HG02973 (cell line): Measurements from ENCODE around the gene HSD17B13.
"Not testable (repeated sequence)": the region's sequence is repeated elsewhere in the genome, so short reads cannot be mapped to it uniquely, and the experiment has no call there.

ENCODE experiments used
- ATAC-seq: cut with Tn5 transposase; IDR thresholded peaks from one replicate; pipeline ENCODE4 v1.9.1; 2021; ENCODE audit warnings: moderate library complexity; ENCODE audit not compliant: unreplicated experiment

HSD17B13 gene

DNA sequence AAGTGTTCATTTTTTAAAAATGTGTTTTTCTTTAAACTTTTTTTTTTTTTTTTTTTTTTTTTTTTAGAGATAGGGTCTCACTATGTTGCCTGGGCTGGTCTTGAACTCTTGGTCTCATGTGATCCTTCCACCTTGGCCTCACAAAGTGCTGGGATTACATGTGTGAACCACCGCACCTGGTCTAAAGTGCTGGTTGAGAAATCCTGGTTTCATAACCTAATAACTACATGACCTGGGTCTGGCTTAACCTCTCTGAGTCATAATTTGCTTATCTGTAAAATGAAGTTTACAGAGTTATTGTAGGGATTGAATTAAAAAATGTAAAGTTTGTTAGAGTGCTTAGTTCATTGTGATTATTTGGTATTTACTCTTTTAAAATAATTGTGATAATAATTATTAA is 5.2 kb downstream of the HSD17B13 start:
- ATAC-seq, result no peak

DNA sequence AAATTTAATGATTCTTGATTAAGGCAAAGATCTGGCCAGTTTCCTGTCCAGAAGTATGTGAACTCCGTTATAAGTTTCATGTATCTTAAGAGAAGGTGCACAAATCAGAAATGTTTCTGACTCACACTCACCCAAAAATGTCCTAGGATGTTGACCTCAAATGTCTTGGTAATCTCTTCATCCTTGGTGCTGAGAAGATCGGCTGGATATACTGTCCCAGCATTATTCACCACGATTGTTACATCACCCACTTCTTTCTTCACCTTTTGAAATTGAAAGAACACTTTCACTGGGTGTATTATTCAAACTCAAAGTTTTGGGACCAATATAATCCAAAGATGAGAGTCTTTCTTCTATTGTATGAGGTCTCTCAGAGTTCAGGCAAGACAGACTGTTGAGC is 5.7 kb downstream of the HSD17B13 start:
- no peak for ATAC-seq

DNA sequence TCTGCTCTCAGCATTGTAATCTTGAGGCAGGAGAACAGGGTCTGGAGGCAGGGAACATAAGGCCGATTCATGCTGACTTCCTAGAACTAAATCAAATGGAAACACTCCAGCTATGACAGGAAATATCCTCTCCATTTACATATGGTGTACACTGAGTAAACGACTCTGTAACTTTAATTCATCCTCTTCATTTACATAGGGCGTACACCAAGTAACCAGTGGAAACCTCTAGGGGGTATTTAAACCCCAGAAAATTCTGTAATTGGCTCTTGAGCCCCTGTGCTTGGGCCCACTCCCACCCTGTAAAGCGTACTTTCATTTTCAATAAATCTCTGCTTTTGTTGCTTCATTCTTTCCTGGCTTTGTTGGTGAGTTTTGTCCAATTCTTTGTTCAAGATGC is 7.7 kb downstream of the HSD17B13 start:
- ATAC-seq, result not testable (repeated sequence)

DNA sequence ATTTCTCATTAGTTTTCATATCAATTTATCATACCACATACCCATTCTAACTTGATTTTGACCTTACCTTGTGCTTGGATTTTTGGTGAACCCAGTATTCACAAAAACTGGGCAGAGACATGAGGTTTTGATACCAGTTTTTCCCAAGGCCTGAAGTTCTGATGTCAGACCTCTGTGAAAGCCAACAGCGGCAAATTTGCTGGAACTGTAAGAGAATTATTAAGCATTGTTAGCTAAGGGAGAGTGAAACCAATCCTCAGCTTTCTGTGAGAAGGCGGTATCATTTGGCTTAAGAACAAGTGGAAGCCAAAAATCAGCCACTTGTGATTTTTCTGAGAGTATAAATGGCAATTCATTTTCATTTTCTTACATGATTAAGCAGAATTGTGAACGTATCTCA is 8.9 kb downstream of the HSD17B13 start:
- no peak for ATAC-seq

DNA sequence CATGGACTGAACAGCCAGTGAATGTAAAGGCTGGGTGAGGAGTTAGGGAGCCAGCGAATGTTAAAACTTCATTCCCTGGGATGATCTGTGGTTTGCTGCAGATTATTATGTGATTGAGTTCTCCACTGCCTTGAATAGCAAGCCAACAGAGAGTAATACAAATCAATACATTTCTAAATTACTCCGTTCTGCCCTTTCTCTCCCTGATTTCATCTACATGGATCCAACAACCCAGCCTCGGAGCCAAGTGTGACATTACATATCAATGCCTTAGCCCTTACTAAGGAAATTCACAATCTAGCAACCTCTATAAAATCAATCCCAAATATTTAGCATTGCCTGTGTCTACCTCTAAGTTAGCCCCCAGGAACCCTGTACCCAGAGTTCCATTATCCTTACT is 11.0 kb downstream of the HSD17B13 start:
- no peak for ATAC-seq

DNA sequence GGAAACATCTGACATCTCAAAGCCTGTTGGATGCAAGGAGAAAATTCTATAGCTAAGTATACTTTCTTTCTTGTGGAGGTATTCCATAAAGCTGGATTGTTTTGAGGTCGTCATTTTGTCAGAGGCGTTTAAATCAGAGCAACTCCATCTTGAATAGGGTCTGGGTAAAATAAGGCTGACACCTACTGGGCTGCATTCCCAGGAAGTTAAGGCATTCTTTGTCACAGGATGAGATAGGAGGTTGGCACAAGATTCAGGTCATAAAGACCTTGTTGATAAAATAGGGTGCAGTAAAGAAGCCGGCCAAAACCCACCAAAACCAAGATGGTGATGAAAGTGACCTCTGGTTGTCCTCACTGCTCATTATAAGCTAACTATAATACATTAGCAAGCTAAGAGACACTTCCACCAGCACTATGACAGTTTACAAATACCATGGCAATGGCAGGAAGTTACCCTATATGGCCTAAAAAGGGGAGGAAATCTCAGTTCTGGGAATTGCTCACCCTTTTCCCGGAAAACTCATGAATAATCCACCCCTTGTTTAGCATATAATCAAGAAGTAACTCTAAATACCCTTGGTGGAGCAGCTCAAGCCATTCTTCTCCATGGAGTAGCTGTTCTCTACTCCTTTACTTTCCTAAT is 11.9 kb downstream of the HSD17B13 start:
- ATAC-seq, result no peak

DNA sequence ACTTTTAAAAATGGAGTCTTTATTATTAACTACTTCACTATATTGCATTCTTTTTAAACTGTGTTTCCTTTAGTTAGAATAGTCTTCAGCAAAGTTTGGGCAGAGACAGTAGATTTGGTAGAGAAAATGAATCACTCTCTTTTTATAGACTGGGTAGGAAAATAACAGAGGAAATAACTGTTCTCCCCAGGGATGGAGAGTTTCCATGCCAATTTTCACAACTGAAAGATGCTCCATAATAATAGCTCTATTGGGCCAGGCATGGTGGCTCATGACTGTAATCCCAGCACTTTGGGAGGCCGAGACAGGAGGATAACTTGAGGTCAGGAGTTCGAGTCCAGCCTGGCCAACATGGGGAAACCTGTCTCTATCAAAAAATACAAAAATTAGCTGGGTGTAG is 13.1 kb downstream of the HSD17B13 start:
- no peak for ATAC-seq

DNA sequence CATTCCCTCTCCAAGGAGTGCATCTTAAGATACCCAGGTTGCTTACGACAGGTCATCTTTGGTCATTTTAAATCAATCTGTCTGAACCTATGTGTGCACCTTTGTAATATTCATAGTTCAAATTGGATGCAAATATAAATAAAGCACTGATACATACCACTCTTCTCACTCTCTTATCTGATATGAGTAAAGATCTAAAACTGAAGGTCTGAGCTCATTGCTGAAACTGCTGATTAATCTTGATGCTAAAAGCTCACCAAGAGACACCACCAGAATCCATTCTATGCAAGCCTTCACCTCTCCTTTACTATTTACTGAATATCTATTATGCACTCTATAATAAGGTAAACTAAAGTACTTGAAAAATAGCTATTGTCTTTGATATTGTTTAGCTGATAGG is 16.6 kb downstream of the HSD17B13 start:
- ATAC-seq, result no peak

DNA sequence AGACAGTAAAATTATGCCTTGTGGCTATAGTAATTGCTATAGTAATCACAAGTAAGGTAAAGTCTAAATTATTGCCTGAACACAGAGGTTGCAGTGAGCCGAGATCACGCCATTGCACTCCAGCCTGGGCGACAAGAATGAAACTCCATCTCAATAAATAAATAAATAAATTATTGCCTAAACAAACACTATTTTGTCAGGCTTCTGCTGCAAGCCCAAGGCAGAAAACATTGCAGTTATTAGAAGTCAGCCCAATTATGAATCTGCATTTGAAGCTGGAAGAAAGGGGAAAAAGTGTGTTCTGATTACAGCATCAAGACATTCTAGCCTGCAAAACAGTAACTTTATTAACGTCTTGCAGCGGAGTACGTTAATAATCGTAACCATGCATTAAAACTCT is 17.1 kb downstream of the HSD17B13 start:
- ATAC-seq, result no peak

DNA sequence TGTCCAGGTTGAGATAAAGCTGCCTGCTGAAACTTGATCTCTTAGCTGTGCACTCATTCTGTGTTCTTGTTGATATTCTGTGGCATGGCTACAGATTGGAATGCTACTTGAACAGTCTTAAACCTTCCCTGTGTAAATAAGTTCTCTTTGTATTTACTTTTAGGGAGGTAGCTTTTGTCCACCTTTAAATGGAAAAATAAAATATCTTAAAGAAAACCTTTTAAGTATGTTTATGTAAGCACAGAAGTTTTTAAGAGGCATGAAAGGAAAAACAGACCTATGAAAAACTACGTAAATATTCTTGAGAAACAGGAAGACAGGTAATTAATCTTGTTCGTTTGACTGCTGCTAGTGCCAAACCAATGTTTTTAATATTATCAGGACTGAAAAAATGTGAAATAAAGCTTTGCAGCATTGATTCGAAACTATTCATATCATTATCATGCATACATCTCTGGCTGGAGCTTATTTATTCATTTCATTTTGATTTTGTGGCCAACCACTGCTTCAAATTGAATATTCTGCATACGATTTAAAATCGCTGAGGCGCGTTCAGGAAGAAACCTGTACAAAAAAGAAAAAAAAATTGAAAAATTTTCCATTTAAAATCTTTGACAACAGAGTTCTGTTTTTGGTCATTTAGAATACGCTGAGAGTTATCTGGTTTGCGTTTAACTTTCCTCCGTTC is 17.8 kb downstream of the HSD17B13 start:
- no peak for ATAC-seq

DNA sequence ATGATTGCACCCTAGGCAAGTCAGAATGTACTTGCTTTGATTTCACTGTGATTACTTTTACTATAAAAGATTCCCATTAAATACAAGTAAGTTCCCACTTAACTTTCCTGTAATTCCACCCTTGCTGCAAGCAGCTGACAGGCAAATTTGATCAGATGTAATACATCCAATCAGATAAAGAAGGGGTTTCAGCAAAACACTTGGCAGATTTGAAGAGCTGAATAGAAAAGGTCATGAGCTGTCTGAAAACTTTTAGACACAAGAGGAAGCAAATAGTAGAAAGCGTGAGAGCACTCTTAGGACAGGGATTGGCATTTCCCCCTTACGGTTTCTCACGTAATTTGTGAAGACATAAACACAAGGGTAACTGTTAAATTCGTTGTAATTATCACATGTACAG is 22.8 kb downstream of the HSD17B13 start:
- ATAC-seq, result no peak

DNA sequence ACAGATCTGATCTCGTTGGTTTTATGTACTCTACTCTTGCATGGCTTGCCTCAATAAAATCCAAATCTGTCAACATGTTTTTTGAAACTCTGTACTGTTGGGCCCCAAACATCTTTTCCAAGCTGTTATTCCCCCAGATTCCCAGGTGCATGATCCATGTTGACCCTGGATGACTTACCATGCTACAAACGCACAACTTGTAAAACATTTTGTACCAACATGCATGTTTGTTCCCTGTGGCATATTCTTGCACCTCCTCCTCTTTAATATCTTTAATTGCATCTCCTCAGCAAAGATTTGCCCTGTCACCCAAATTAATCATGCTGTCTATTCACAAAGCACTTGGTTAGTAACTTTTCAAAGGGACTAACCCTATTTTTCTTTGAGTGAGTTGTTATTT is 24.3 kb downstream of the HSD17B13 start:
- no peak for ATAC-seq

DNA sequence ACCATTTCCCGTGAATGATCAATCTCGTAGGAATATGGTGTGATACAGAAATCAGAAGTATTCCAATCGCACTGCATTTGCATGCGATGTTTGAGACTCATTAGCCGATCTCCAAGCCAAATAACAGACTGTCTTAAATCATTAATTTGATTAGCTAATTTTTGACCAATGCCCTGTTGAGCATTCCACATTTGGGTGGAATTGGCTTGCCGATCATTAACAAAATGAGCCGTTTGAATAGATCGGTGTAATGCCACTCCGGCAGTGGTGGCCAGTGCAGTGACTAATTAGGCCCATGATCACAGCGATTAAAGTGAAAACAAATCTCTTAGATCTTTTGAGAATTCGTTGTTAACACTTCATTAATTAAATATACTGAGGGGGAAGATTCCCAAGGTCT is 27.8 kb downstream of the HSD17B13 start:
- not testable (repeated sequence) for ATAC-seq

DNA sequence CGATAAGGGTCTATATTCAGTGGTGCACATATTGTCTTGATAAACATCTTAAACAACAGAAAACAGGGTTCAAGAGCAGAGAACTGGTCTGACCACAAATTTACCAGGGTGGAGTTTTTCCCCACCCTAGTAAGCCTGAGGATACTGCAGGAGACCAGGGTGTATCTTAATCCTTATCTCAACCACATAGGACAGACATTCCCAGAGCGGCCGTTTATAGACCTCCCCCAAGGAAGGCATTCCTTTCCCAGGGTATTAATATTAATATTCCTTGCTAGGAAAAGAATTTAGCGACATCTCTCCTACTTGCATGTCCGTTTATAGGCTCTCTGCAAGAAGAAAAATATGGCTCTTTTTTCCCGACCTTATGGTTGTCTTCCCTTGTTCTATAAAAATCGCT is 28.8 kb downstream of the HSD17B13 start:
- not testable (repeated sequence) for ATAC-seq

DNA sequence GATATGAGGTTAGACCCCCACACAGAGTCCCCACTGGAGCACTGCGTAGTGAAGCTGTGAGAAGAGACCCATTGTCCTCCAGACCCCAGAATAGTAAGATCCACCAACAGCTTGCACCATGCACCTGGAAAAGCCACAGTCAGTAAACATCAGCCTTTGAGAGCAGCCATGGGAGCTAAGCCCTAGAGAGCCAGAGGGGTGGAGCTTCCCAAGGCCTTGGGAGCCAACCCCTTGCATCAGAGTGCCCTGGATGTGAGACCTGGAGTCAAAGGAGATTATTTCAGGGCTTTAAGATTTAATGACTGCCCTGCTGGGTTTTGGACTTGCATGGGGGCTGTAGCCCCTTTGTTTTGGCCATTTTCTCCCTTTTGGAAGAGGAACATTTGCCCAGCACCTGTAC is 35.7 kb downstream of the HSD17B13 start:
- no peak for ATAC-seq

DNA sequence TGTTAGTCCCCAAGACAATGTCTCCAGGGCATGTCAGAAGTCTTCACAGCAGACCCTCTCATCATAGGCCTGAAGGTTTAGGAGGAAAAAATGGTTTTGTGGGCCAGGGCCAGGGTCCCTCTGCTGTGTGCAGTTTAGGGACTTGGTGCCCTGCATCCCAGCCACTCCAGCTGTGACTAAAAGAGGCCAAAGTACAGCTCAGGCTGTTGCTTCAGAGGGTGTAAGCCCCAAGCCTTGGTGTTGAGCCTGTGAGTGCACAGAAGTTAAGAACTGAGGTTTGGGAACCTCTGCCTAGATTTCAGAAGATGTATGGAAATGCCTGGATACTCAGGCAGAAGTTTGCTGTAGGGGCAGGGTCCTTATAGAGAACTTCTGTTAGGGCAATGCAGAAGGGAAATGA is 38.4 kb downstream of the HSD17B13 start:
- not testable (repeated sequence) for ATAC-seq

DNA sequence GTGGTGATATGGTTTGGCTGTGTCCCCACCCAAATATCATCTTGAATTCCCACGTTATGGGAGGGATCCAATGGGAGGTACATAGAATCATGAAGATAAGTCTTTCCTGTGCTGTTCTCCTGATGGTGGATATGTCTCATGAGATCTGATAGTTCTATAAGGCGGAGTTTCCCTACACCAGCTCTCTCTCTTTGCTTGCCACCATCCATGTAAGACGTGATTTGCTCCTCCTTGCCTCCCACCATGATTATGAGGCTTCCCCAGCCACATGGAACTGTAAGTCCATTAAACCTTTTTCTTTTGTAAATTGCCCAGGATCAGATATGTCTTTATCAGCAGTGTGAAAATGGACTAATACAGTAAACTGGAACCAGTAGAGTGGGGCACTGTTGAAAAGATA is 39.5 kb downstream of the HSD17B13 start:
- ATAC-seq, result no peak

DNA sequence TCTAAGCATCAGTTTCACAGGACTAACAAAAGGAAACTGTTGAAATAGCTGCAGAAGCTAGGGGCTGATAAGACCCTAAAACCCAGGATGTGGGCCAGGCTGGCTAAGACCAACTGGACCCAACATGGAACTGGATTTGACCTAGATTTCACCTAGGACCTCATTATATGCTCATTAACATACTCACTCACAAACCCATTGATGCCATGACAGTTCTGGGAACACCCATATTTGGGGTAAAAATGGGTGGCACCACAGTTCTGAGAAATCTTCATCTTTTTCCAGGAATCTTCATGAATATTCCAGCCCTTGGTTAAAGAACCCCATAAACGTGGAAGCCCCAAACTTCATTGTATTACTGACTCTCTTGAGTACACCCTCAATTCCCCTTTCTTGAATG is 41.1 kb downstream of the HSD17B13 start:
- ATAC-seq, result no peak

DNA sequence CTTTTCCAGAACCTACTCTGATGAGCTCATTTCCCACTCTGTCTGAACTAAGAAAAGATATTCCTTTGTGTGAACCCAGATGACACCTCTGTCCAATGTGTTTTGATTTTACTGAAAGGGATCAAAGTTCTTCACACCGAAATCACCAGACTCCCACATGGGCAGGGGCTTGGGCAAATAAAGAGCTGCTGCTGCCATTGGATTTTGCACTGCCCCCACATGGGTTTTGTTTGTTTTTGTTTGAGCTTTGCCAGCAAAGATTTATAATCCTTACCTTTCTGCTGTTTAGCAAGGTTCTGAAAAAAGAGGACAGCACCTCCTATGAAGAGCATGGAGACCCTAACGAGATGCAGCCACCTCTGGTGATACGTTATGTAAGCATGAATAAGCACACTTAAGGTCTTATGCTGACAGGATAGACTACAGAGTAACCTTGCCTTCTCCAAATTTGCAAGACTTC is 44.3 kb downstream of the HSD17B13 start:
- no peak for ATAC-seq

DNA sequence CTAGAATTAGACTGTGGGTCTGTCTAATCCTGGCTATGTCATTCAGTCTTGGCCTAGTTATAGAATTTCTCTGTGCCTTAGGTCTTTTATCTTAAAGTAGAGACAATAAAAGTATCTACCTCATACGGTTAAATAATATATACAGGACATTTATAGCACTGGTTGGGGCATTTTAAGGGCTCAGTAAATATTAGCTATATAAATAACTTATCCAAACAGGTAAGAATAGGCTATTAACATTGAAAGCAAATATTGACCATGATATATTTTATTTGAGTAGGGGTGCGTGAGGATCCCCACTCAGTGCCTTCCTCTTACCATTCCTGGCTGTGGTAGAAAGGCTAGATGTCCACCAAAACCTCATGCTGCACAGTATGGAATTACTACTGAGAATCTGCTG is 47.4 kb downstream of the HSD17B13 start:
- no peak for ATAC-seq

DNA sequence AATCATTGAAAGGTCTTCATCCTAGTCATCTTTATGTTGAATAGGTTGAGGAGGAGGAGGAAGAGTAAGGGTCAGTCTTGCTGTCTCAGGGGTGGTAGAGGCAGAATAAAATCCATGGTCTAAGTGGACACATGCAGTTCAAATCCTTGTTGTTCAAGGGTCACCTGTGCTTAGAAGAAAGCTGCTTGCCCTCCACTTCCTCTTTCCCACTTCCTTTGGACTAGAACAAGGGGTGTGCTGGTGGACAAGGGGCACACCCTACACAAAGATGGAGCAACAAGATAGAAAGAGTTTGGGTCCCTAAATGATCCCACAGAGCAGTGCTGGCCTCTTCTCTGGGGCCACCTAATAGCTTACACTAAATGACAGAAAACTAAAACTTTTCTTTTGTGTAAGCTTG is 47.9 kb downstream of the HSD17B13 start:
- ATAC-seq, result no peak

DNA sequence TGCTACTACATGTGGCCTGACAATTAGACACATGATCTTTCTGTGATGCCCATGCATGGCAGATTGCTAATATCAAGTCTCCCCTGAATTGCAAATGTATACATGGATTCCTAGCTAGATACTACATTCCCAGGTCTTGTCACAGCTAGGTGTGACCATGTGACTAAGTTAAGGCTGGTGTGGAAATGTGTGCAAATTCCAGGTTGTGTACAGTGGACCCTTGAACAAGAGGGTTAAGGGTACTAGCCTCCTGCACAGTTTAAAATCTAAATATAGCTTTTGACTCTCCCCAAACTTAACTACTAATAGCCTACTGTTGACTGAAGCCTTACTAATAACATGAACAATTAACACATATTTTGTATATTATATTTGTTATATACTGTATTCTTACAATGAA is 48.4 kb downstream of the HSD17B13 start:
- no peak for ATAC-seq

DNA sequence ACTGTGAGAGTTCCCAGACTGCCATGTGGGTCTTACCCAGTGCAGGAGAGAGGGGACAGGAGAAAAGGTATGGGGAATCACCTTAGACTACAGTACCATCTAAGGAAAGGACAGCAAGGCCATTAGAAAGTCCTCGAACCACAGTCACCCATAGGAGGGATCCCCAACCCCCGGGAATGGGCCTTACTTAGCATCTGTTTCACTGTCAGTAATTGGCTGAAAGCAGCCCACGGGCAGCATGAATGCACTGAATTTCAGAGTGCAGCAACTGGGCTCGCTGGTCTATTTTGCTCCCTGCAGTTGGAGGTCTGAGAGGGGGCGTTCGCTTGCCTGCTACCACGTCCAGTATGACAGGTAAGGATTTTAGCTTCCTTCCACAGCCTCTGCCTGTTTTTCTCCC is 51.9 kb downstream of the HSD17B13 start:
- ATAC-seq, result no peak
